Measurements from ENCODE around the gene SCNN1A. TPM values are rescaled to one million over a fixed set of nuclear protein-coding genes. Genes with fewer than 3 reads are reported as not detected.
A peak's percentile ranks its signal among the peaks of the same experiment; 100 is the strongest.

SCNN1A gene
- polyA plus RNA-seq, 1 donor: 25.7 TPM

DNA sequence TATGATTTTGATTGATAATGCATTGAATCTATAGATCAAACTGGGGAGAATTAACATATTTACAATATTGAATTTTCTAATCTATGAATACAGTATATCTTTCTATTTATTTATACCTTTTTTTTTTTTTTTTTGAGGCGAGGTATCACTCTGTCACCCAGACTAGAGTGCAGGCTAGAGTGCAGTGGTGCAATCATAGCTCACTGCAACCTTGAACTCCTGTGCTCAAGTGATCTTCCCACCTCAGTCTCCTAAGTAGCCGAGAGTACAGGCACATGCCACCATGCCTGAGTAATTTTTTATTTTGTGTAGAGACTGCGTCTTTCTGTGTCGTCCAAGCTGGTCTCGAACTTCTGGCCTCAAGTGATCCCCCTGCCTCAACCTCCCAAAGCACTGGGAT, 29.0 kb upstream of the SCNN1A start:
- H3K9me3 ChIP-seq (ENCODE audit: control insufficient read depth, low read depth, low read length): no peaks in the 10 kb centered on the region
- no peaks in the 10 kb centered on the region for H3K36me3 ChIP-seq (ENCODE audit: control insufficient read depth, insufficient read depth, low read length)
- no peaks in the 10 kb centered on the region for H3K27me3 ChIP-seq (ENCODE audit: control insufficient read depth, insufficient read depth, low read length)
- H3K27ac ChIP-seq (ENCODE audit: low read length): no peak overlapping the region
- no peak for DNase-seq
- WGBS (ENCODE audit: insufficient coverage, low lambda C conversion rate): no CpG with 5 or more reads among the region's 5 CpGs
- H3K4me3 ChIP-seq (ENCODE audit: low read length): no peak overlapping the region
- no peaks in the 10 kb centered on the region for H3K4me1 ChIP-seq (ENCODE audit: control insufficient read depth, insufficient read depth, low read length)

GRCh38 chr12:6399884-6400644, 24.7 kb upstream of the SCNN1A start:
- Histone ChIP-seq H3K27ac (ENCODE audit: low read length) (peak overlapping the region; percentile 63), H3K36me3 (ENCODE audit: control insufficient read depth, insufficient read depth, low read length) (no peaks in the 10 kb centered on the region), H3K27me3 (ENCODE audit: control insufficient read depth, insufficient read depth, low read length) (no peaks in the 10 kb centered on the region), H3K9me3 (ENCODE audit: control insufficient read depth, low read depth, low read length) (no peaks in the 10 kb centered on the region), H3K4me3 (ENCODE audit: low read length) (no peak overlapping the region), H3K4me1 (ENCODE audit: control insufficient read depth, insufficient read depth, low read length) (no peaks in the 10 kb centered on the region)
- peak in 1 of 2 donors; percentile 54 for DNase-seq
- 54% methylated on average over 2 of the region's 7 CpGs for WGBS (ENCODE audit: insufficient coverage, low lambda C conversion rate)

GRCh38 chr12:6396031-6396430, 20.7 kb upstream of the SCNN1A start:
- Histone ChIP-seq H3K36me3 (ENCODE audit: control insufficient read depth, insufficient read depth, low read length) (peaks cover 11% of the 10 kb centered on the region), H3K4me1 (ENCODE audit: control insufficient read depth, insufficient read depth, low read length) (peaks cover 13% of the 10 kb centered on the region), H3K27me3 (ENCODE audit: control insufficient read depth, insufficient read depth, low read length) (no peaks in the 10 kb centered on the region), H3K4me3 (ENCODE audit: low read length) (no peak overlapping the region), H3K27ac (ENCODE audit: low read length) (no peak overlapping the region), H3K9me3 (ENCODE audit: control insufficient read depth, low read depth, low read length) (no peaks in the 10 kb centered on the region)
- DNase-seq: no peak
- WGBS (ENCODE audit: insufficient coverage, low lambda C conversion rate): 86% methylated on average over 1 of the region's 2 CpGs

DNA sequence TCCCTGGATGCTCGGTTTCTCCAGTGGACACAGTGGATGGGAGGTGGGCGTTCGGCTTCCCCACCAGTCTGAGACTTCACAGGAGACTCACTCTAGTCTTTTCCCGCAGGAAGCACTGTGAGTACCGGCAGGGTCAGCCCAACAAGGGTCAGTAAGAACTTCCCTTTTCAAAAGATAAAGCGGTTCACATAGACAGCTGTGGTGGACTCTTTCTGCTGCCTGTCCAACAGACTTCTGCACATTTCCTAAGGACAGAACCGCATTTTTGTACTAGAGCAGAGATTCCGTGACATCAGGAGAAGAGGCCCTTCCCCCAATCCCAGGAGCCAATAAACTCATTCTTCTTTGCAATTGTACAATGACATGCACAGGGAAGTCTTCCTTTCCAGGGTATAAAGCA, 19.0 kb upstream of the SCNN1A start:
- DNase-seq: no peak
- no peaks in the 10 kb centered on the region for H3K9me3 ChIP-seq (ENCODE audit: control insufficient read depth, low read depth, low read length)
- no CpG with 5 or more reads among the region's 8 CpGs for WGBS (ENCODE audit: insufficient coverage, low lambda C conversion rate)
- H3K4me3 ChIP-seq (ENCODE audit: low read length): no peak overlapping the region
- peaks cover 22% of the 10 kb centered on the region for H3K36me3 ChIP-seq (ENCODE audit: control insufficient read depth, insufficient read depth, low read length)
- no peaks in the 10 kb centered on the region for H3K27me3 ChIP-seq (ENCODE audit: control insufficient read depth, insufficient read depth, low read length)
- H3K27ac ChIP-seq (ENCODE audit: low read length): no peak overlapping the region
- H3K4me1 ChIP-seq (ENCODE audit: control insufficient read depth, insufficient read depth, low read length): peaks cover 13% of the 10 kb centered on the region

GRCh38 chr12:6393109-6393508, 17.7 kb upstream of the SCNN1A start:
- 80% methylated on average over 1 of the region's 7 CpGs for WGBS (ENCODE audit: insufficient coverage, low lambda C conversion rate)
- Histone ChIP-seq H3K4me1 (ENCODE audit: control insufficient read depth, insufficient read depth, low read length) (peaks cover 13% of the 10 kb centered on the region), H3K36me3 (ENCODE audit: control insufficient read depth, insufficient read depth, low read length) (peaks cover 32% of the 10 kb centered on the region), H3K27ac (ENCODE audit: low read length) (no peak overlapping the region), H3K9me3 (ENCODE audit: control insufficient read depth, low read depth, low read length) (no peaks in the 10 kb centered on the region), H3K4me3 (ENCODE audit: low read length) (no peak overlapping the region), H3K27me3 (ENCODE audit: control insufficient read depth, insufficient read depth, low read length) (no peaks in the 10 kb centered on the region)
- no peak for DNase-seq

GRCh38 chr12:6392504-6392903, 17.1 kb upstream of the SCNN1A start:
- Histone ChIP-seq H3K27ac (ENCODE audit: low read length) (peak overlapping the region; percentile 72), H3K9me3 (ENCODE audit: control insufficient read depth, low read depth, low read length) (no peaks in the 10 kb centered on the region), H3K27me3 (ENCODE audit: control insufficient read depth, insufficient read depth, low read length) (no peaks in the 10 kb centered on the region), H3K36me3 (ENCODE audit: control insufficient read depth, insufficient read depth, low read length) (peaks cover 38% of the 10 kb centered on the region), H3K4me1 (ENCODE audit: control insufficient read depth, insufficient read depth, low read length) (peaks cover 13% of the 10 kb centered on the region), H3K4me3 (ENCODE audit: low read length) (no peak overlapping the region)
- DNase-seq: peak; percentile 72 to 87
- no CpG with 5 or more reads among the region's 6 CpGs for WGBS (ENCODE audit: insufficient coverage, low lambda C conversion rate)

- 89% methylated on average over 3 of the region's 17 CpGs for WGBS (ENCODE audit: insufficient coverage, low lambda C conversion rate)
- H3K9me3 ChIP-seq (ENCODE audit: control insufficient read depth, low read depth, low read length): no peaks in the 10 kb centered on the region
- no peak overlapping the region for H3K4me3 ChIP-seq (ENCODE audit: low read length)
- peaks cover 52% of the 10 kb centered on the region for H3K36me3 ChIP-seq (ENCODE audit: control insufficient read depth, insufficient read depth, low read length)
- no peak overlapping the region for H3K27ac ChIP-seq (ENCODE audit: low read length)
- DNase-seq: no peak
- H3K4me1 ChIP-seq (ENCODE audit: control insufficient read depth, insufficient read depth, low read length): peaks cover 13% of the 10 kb centered on the region
- no peaks in the 10 kb centered on the region for H3K27me3 ChIP-seq (ENCODE audit: control insufficient read depth, insufficient read depth, low read length)
Observed at GRCh38 chr12:6391013-6391412, 15.7 kb upstream of the SCNN1A start.

DNA sequence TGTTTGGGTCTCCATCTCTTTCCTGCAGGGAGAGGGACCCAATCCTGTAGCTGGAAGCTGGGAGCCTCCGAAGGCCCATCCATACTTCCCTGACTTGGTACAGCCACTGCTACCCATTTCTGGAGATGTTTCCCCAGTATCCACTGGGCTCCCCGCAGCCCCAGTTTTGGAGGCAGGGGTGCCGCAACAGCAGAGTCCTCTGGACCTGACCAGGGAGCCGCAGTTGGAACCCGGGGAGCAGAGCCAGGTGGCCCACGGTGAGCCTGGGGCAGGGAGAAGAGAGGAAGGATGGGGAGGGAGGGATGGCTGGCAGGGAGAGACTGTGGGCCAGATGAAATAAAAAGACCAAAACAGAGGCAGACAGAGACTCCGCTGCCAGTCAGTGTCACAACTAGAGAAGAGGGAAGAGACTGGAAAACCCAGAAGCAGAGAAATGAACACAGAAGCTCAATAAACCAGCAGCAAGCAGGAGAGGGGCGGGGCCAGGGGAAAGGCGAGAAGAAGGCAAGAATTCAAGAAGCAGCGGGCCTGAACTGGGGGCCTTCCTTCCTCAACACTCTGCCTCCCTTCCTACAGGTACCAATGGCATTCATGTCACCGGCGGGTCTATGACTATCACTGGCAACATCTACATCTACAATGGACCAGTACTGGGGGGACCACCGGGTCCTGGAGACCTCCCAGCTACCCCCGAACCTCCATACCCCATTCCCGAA, 14.9 kb upstream of the SCNN1A start:
- peaks cover 15% of the 10 kb centered on the region for H3K4me1 ChIP-seq (ENCODE audit: control insufficient read depth, insufficient read depth, low read length)
- no peak overlapping the region for H3K27ac ChIP-seq (ENCODE audit: low read length)
- no peaks in the 10 kb centered on the region for H3K9me3 ChIP-seq (ENCODE audit: control insufficient read depth, low read depth, low read length)
- H3K27me3 ChIP-seq (ENCODE audit: control insufficient read depth, insufficient read depth, low read length): no peaks in the 10 kb centered on the region
- peaks cover 54% of the 10 kb centered on the region for H3K36me3 ChIP-seq (ENCODE audit: control insufficient read depth, insufficient read depth, low read length)
- DNase-seq: no peak
- H3K4me3 ChIP-seq (ENCODE audit: low read length): no peak overlapping the region
- 80% methylated on average over 1 of the region's 15 CpGs for WGBS (ENCODE audit: insufficient coverage, low lambda C conversion rate)

- Histone ChIP-seq H3K4me3 (ENCODE audit: low read length) (no peak overlapping the region), H3K36me3 (ENCODE audit: control insufficient read depth, insufficient read depth, low read length) (peaks cover 50% of the 10 kb centered on the region), H3K27me3 (ENCODE audit: control insufficient read depth, insufficient read depth, low read length) (no peaks in the 10 kb centered on the region), H3K4me1 (ENCODE audit: control insufficient read depth, insufficient read depth, low read length) (peaks cover 34% of the 10 kb centered on the region), H3K9me3 (ENCODE audit: control insufficient read depth, low read depth, low read length) (peaks cover 4% of the 10 kb centered on the region), H3K27ac (ENCODE audit: low read length) (no peak overlapping the region)
- DNase-seq: no peak
- no CpG with 5 or more reads among the region's 7 CpGs for WGBS (ENCODE audit: insufficient coverage, low lambda C conversion rate)
Observed at GRCh38 chr12:6387541-6387940, 12.2 kb upstream of the SCNN1A start.

DNA sequence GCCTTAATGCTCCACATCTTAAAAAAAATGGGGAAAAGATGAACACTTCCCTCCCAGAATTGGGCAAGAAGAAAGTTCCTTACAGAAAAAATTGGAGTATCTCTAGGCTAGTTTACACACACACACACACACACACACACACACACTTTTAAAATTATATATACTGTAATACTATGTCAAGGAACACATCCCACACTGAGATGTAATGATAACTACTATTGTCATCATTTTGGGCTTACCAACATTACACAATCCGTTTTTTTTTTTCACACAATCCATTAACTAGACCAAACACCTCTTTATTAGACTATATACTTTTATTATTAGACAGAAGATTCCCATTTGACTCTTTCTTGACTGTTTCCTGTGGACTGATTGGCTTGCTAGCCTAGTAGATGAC, 11.1 kb upstream of the SCNN1A start:
- Histone ChIP-seq H3K4me3 (ENCODE audit: low read length) (no peak overlapping the region), H3K27ac (ENCODE audit: low read length) (no peak overlapping the region), H3K36me3 (ENCODE audit: control insufficient read depth, insufficient read depth, low read length) (peaks cover 47% of the 10 kb centered on the region), H3K4me1 (ENCODE audit: control insufficient read depth, insufficient read depth, low read length) (peaks cover 25% of the 10 kb centered on the region), H3K27me3 (ENCODE audit: control insufficient read depth, insufficient read depth, low read length) (no peaks in the 10 kb centered on the region), H3K9me3 (ENCODE audit: control insufficient read depth, low read depth, low read length) (peaks cover 4% of the 10 kb centered on the region)
- no peak for DNase-seq
- 86% methylated on average over 1 of the region's 1 CpG for WGBS (ENCODE audit: insufficient coverage, low lambda C conversion rate)

All from large intestine (tissue), 3 donors.